A549 (cell line): Measurements from ENCODE around the gene CAV3. TPM values are rescaled to one million over a fixed set of nuclear protein-coding genes. Genes with fewer than 3 reads are reported as not detected.

Source experiments
- ATAC-seq, 2 experiments: fragments of 200-7000 bp in 1 of 2; fragments of >200 bp in 1 of 2; cut with Nextera tagmentation in 1 of 2; cut with Tn5 transposase in 1 of 2; 3 replicates each; pipeline versions ENCODE4 v1.8.0 to v1.9.1; 2018 to 2020; ENCODE audit warnings: mild to moderate bottlenecking in 1 of 2, moderate library complexity in 1 of 2
- CTCF ChIA-PET: fragments of 300-600 bp; sonication (Branson Sonifier 250); formaldehyde crosslinking; extraction: SDS; loops from one replicate; lab custom pipeline; 2021; ENCODE audit warnings: antibody characterized with exemption, inconsistent platforms; lab: Yijun Ruan, JAX
- POLR2A ChIA-PET: fragments of 350-600 bp; formaldehyde crosslinking; extraction: SDS; loops from one replicate; lab custom pipeline; 2021; ENCODE audit warnings: antibody characterized with exemption, inconsistent platforms; lab: Yijun Ruan, JAX
- DNase-seq, 2 experiments: peaks; one replicate each; pipeline versions ENCODE4 v3.0.0 to v3.0.0-alpha.2; 2011 to 2016; ENCODE audit warnings: low read depth in 1 of 2, low spot score in 1 of 2
- FAIRE-seq: peaks from 2 replicates; lab custom pipeline; 2011; peaks lifted over from hg19 to GRCh38; lab: Jason Lieb, UNC
- H3K27ac ChIP-seq, 2 experiments: fragments of >200 bp; sonication (Bioruptor Twin); formaldehyde crosslinking; 3 replicates each; pipeline ENCODE4 v1.5.1; 2016 to 2017
- H3K4me1 ChIP-seq: fragments of >200 bp; sonication (Bioruptor Twin); formaldehyde crosslinking; 3 replicates; pipeline ENCODE4 v1.6.1; 2016
- H3K4me2 ChIP-seq: fragments of >200 bp; sonication (Bioruptor Twin); formaldehyde crosslinking; 3 replicates; pipeline ENCODE4 v1.6.1; 2016
- H3K4me3 ChIP-seq: fragments of >200 bp; sonication (Bioruptor Twin); formaldehyde crosslinking; 3 replicates; pipeline ENCODE4 v1.5.1; 2016
- H3K9me3 ChIP-seq: fragments of >200 bp; sonication (Bioruptor Twin); formaldehyde crosslinking; 3 replicates; pipeline ENCODE4 v1.6.1; 2016
- EHF ChIP-seq: fragments of 250-450 bp; sonication (Bioruptor Pico); IDR thresholded peaks from 2 replicates; pipeline ENCODE4 v1.5.0; 2020; ENCODE audit warnings: mild to moderate bottlenecking
- HDAC2 ChIP-seq: fragments of 200-600 bp; sonication (generic); IDR thresholded peaks from 2 replicates; pipeline ENCODE4 v1.6.1; 2016
- HES2 ChIP-seq: fragments of >200 bp; sonication (Bioruptor Twin); formaldehyde crosslinking; IDR thresholded peaks from 2 replicates; pipeline ENCODE4 v1.6.1; 2016
- HMGXB4 ChIP-seq: fragments of 250-450 bp; sonication (Bioruptor Pico); IDR thresholded peaks from 2 replicates; pipeline ENCODE4 v1.5.0; 2021; ENCODE audit warnings: mild to moderate bottlenecking, moderate library complexity, borderline replicate concordance
- HOXB13 ChIP-seq: fragments of 250-450 bp; sonication (Bioruptor Pico); IDR thresholded peaks from 2 replicates; pipeline ENCODE4 v1.5.0; 2020; ENCODE audit warnings: low read depth, mild to moderate bottlenecking, moderate library complexity
- HOXB5 ChIP-seq: fragments of 250-450 bp; sonication (Bioruptor Pico); IDR thresholded peaks from 2 replicates; pipeline ENCODE4 v1.5.0; 2020; ENCODE audit warnings: mild to moderate bottlenecking, moderate library complexity
- JUN ChIP-seq, 2 experiments: fragments of >200 bp; sonication (Bioruptor Twin); formaldehyde crosslinking; IDR thresholded peaks; 2 replicates in 1 of 2; 3 replicates in 1 of 2; pipeline ENCODE4 v1.6.1; 2016 to 2017
- KDM1A ChIP-seq: fragments of 200-600 bp; sonication (generic); IDR thresholded peaks from 2 replicates; pipeline ENCODE4 v1.6.1; 2016; ENCODE audit warnings: low read depth, mild to moderate bottlenecking
- MAX ChIP-seq: IDR thresholded peaks from 2 replicates; pipeline ENCODE4 v1.6.1; 2012
- PBX3 ChIP-seq: IDR thresholded peaks from 2 replicates; pipeline ENCODE4 v1.6.1; 2012
- PHF8 ChIP-seq: fragments of 200-600 bp; sonication (generic); IDR thresholded peaks from 2 replicates; pipeline ENCODE4 v1.6.1; 2016; ENCODE audit warnings: low read depth, mild to moderate bottlenecking, antibody characterized with exemption, moderate library complexity, borderline replicate concordance
- RARB ChIP-seq: fragments of 250-450 bp; sonication (Bioruptor Pico); IDR thresholded peaks from 2 replicates; pipeline ENCODE4 v1.8.0; 2021; ENCODE audit warnings: mild to moderate bottlenecking, moderate library complexity
- REST ChIP-seq: fragments of 200-600 bp; sonication (generic); IDR thresholded peaks from 2 replicates; pipeline ENCODE4 v1.6.1; 2016; ENCODE audit warnings: antibody characterized with exemption, mild to moderate bottlenecking, moderate library complexity
- RFX5 ChIP-seq: fragments of 450-650 bp; IDR thresholded peaks from 2 replicates; pipeline ENCODE4 v1.7.1; 2014; ENCODE audit warnings: antibody characterized with exemption, mild to moderate bottlenecking, moderate library complexity
- SREBF2 ChIP-seq: fragments of 450-650 bp; IDR thresholded peaks from 2 replicates; pipeline ENCODE4 v1.6.1; 2014; ENCODE audit warnings: mild to moderate bottlenecking, moderate library complexity
- USF2 ChIP-seq: fragments of 450-650 bp; IDR thresholded peaks from 2 replicates; pipeline ENCODE4 v1.6.1; 2014; ENCODE audit warnings: antibody characterized with exemption
- ZNF302 ChIP-seq: fragments of 250-450 bp; sonication (Bioruptor Pico); IDR thresholded peaks from 2 replicates; pipeline ENCODE4 v1.9.0; 2021; ENCODE audit warnings: inconsistent platforms, mild to moderate bottlenecking, moderate library complexity
- ZSCAN20 ChIP-seq: fragments of 250-450 bp; sonication (Bioruptor Pico); IDR thresholded peaks from 2 replicates; pipeline ENCODE4 v1.8.0; 2022; ENCODE audit warnings: mild to moderate bottlenecking, moderate library complexity
- WGBS: methylation state at CpG from one replicate; pipeline ENCODE4 v1.1.6; 2017; ENCODE audit errors: missing lambda C conversion rate; 5-methylcytosine and 5-hydroxymethylcytosine counted together
- polyA plus RNA-seq, 4 experiments: library from polyadenylated mRNA; depleted of rRNA in 3 of 4; stranded (reverse); fragments of >200 nt; fragmentation: RNase III in 1 of 4; extraction: RNeasy Plus Mini Kit Qiagen cat#74134 plus additional on column Dnase treatment in 1 of 4; gene quantifications; 2 replicates in 3 of 4; 3 replicates in 1 of 4; pipeline ENCODE4 v1.2.3, GENCODE V29; 2011 to 2017

CAV3 gene
- polyA plus RNA-seq, 2 of the 4 experiments (the other 2 are of a cell fraction): not detected

- no peak overlapping the region for H3K4me2 ChIP-seq
- CTCF ChIA-PET: interaction anchor here (4.3 kb wide), 1 partner anchor 12 kb away, joined by 36 read pairs; the partner anchor contains the start of gene OXTR
- FAIRE-seq (no peak), ATAC-seq (no peak), DNase-seq (no peak)
- TF ChIP-seq HDAC2: no peak
- TF ChIP-seq USF2: no peak
- TF ChIP-seq EHF (CRISPR knock-in tag): no peak
- no peak for TF ChIP-seq REST
- TF ChIP-seq HES2: no peak
- no peak for TF ChIP-seq RFX5
- TF ChIP-seq HOXB5 (CRISPR knock-in tag): no peak
- no peak for TF ChIP-seq HOXB13 (CRISPR knock-in tag)
- no peak for TF ChIP-seq ZSCAN20 (CRISPR knock-in tag)
- TF ChIP-seq ZNF302 (CRISPR knock-in tag): no peak
- no peak for TF ChIP-seq HMGXB4 (CRISPR knock-in tag)
- no peak for TF ChIP-seq PBX3
- TF ChIP-seq MAX: no peak
- no peak for TF ChIP-seq KDM1A
- no peak for TF ChIP-seq JUN (IDR thresholded peaks at IDR 0.05)
- TF ChIP-seq RARB (CRISPR knock-in tag): no peak
- TF ChIP-seq PHF8: no peak
- no peak for TF ChIP-seq SREBF2
- no peaks in the 10 kb centered on the region for H3K4me1 ChIP-seq
- POLR2A ChIA-PET: no interaction called here
- WGBS: 84% methylated on average over 24 of the region's 24 CpGs
- H3K4me3 ChIP-seq: no peak overlapping the region
- H3K9me3 ChIP-seq: no peaks in the 10 kb centered on the region
- 0 out of 6 replicates have a peak overlapping the region, but pooled peaks of 1 of the 2 experiments have one; percentile 12 for H3K27ac ChIP-seq
Measured at GRCh38 chr3:8757551-8758518, 24.2 kb downstream of the CAV3 start.
